ENCODE measurements around the gene LSM10.

LSM10 gene

GRCh38 chr1:36417931-36418330 is 20.2 kb upstream of the LSM10 start:
- TF ChIP-seq CTCF (IDR thresholded peaks at IDR 0.05; ENCODE audit: low read depth, low read length): no peak
- Histone ChIP-seq H3K27me3 (no peaks in the 10 kb centered on the region), H3K9me3 (no peaks in the 10 kb centered on the region), H3K36me3 (no peaks in the 10 kb centered on the region), H3K4me3 (ENCODE audit: low read depth, low read length) (no peak overlapping the region), H3K4me1 (no peaks in the 10 kb centered on the region)
- no peak for DNase-seq

- H3K36me3 ChIP-seq: no peaks in the 10 kb centered on the region
- no peaks in the 10 kb centered on the region for H3K27me3 ChIP-seq
- no peak for TF ChIP-seq CTCF (IDR thresholded peaks at IDR 0.05; ENCODE audit: low read depth, low read length)
- H3K4me3 ChIP-seq (ENCODE audit: low read depth, low read length): no peak overlapping the region
- H3K4me1 ChIP-seq: no peaks in the 10 kb centered on the region
- DNase-seq: no peak
- H3K9me3 ChIP-seq: no peaks in the 10 kb centered on the region
Measured at GRCh38 chr1:36415661-36416326, 18.1 kb upstream of the LSM10 start.

GRCh38 chr1:36414384-36414783 is 16.7 kb upstream of the LSM10 start:
- H3K36me3 ChIP-seq: no peaks in the 10 kb centered on the region
- H3K4me1 ChIP-seq: no peaks in the 10 kb centered on the region
- no peak for TF ChIP-seq CTCF (IDR thresholded peaks at IDR 0.05; ENCODE audit: low read depth, low read length)
- no peak for DNase-seq
- no peaks in the 10 kb centered on the region for H3K27me3 ChIP-seq
- H3K4me3 ChIP-seq (ENCODE audit: low read depth, low read length): no peak overlapping the region
- no peaks in the 10 kb centered on the region for H3K9me3 ChIP-seq

- Histone ChIP-seq H3K4me3 (ENCODE audit: low read depth, low read length) (no peak overlapping the region), H3K9me3 (no peaks in the 10 kb centered on the region), H3K4me1 (no peaks in the 10 kb centered on the region), H3K27me3 (no peaks in the 10 kb centered on the region), H3K36me3 (no peaks in the 10 kb centered on the region)
- DNase-seq: peak; percentile 58
- no peak for TF ChIP-seq CTCF (IDR thresholded peaks at IDR 0.05; ENCODE audit: low read depth, low read length)
Measured at GRCh38 chr1:36411674-36412648, 14.3 kb upstream of the LSM10 start.

GRCh38 chr1:36408479-36408878 is 10.8 kb upstream of the LSM10 start:
- H3K4me3 ChIP-seq (ENCODE audit: low read depth, low read length): no peak overlapping the region
- DNase-seq: no peak
- no peaks in the 10 kb centered on the region for H3K27me3 ChIP-seq
- H3K4me1 ChIP-seq: no peaks in the 10 kb centered on the region
- H3K9me3 ChIP-seq: no peaks in the 10 kb centered on the region
- no peaks in the 10 kb centered on the region for H3K36me3 ChIP-seq
- TF ChIP-seq CTCF (IDR thresholded peaks at IDR 0.05; ENCODE audit: low read depth, low read length): no peak

- H3K9me3 ChIP-seq: no peaks in the 10 kb centered on the region
- no peaks in the 10 kb centered on the region for H3K4me1 ChIP-seq
- no peak overlapping the region for H3K4me3 ChIP-seq (ENCODE audit: low read depth, low read length)
- TF ChIP-seq CTCF (IDR thresholded peaks at IDR 0.05; ENCODE audit: low read depth, low read length): no peak
- no peaks in the 10 kb centered on the region for H3K36me3 ChIP-seq
- DNase-seq: no peak
- H3K27me3 ChIP-seq: no peaks in the 10 kb centered on the region
Measured at GRCh38 chr1:36406440-36406839, 8.7 kb upstream of the LSM10 start.
